AG04450 (cell line): ENCODE data around the gene KIDINS220. TPM values are rescaled to one million over a fixed set of nuclear protein-coding genes. Genes with fewer than 3 reads are reported as not detected.

ENCODE experiments used
- CTCF ChIA-PET: fragments of 300-600, 350-600 bp; formaldehyde crosslinking; extraction: SDS; loops from one replicate; lab custom pipeline; 2022; ENCODE audit warnings: antibody characterized with exemption, inconsistent platforms; lab: Charles Lee
- POLR2A ChIA-PET: fragments of 350-600 bp; formaldehyde crosslinking; extraction: SDS; loops from one replicate; lab custom pipeline; 2021; ENCODE audit warnings: antibody characterized with exemption, inconsistent platforms; lab: Yijun Ruan, JAX
- DNase-seq: peaks from one replicate; pipeline ENCODE4 v3.0.0-alpha.2; 2011; ENCODE audit warnings: low read depth, low spot score
- H3K27ac ChIP-seq: one replicate; pipeline ENCODE4 v1.5.1; 2012; ENCODE audit warnings: low read depth, low read length, control low read depth
- H3K27me3 ChIP-seq: one replicate; pipeline ENCODE4 v1.6.0; 2012; ENCODE audit warnings: low read length; ENCODE audit not compliant: control insufficient read depth, insufficient read depth
- H3K4me3 ChIP-seq: 2 replicates; pipeline ENCODE4 v1.5.1; 2011; ENCODE audit warnings: mild to moderate bottlenecking, low read depth, low read length, control low read depth
- H3K9me3 ChIP-seq: 2 replicates; pipeline ENCODE4 v1.5.1; 2012; ENCODE audit warnings: low read length; ENCODE audit not compliant: control insufficient read depth, insufficient read depth
- polyA plus RNA-seq: library from polyadenylated mRNA; depleted of rRNA; stranded (reverse); fragments of >200 nt; gene quantifications from 2 replicates; pipeline ENCODE4 v1.2.3, GENCODE V29; 2011
- TF ChIP-seq, protein P1 (sequence below): IDR thresholded peaks from 2 replicates; pipeline ENCODE4 v1.5.1; 2011; ENCODE audit warnings: low read depth, low read length, control low read depth, inconsistent platforms

KIDINS220 gene
- polyA plus RNA-seq, 1 experiment = 64.7 TPM

- TF ChIP-seq, protein P1, sequence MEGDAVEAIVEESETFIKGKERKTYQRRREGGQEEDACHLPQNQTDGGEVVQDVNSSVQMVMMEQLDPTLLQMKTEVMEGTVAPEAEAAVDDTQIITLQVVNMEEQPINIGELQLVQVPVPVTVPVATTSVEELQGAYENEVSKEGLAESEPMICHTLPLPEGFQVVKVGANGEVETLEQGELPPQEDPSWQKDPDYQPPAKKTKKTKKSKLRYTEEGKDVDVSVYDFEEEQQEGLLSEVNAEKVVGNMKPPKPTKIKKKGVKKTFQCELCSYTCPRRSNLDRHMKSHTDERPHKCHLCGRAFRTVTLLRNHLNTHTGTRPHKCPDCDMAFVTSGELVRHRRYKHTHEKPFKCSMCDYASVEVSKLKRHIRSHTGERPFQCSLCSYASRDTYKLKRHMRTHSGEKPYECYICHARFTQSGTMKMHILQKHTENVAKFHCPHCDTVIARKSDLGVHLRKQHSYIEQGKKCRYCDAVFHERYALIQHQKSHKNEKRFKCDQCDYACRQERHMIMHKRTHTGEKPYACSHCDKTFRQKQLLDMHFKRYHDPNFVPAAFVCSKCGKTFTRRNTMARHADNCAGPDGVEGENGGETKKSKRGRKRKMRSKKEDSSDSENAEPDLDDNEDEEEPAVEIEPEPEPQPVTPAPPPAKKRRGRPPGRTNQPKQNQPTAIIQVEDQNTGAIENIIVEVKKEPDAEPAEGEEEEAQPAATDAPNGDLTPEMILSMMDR = no peak
- DNase-seq = no peak
- CTCF ChIA-PET = interaction anchor here (1.1 to 1.8 kb wide), 2 partner anchors 67 to 1268 kb away, joined by 3 to 5 read pairs; no protein-coding TSS in a partner anchor
- H3K9me3 ChIP-seq = no peaks in the 10 kb centered on the region
- no peak overlapping the region for H3K27ac ChIP-seq
- no peaks in the 10 kb centered on the region for H3K27me3 ChIP-seq
- no peak overlapping the region for H3K4me3 ChIP-seq
- POLR2A ChIA-PET = no interaction called here
Measured at GRCh38 chr2:8694737-8695136, 142.7 kb downstream of the KIDINS220 start.

GRCh38 chr2:8693157-8693821 is 144.1 kb downstream of the KIDINS220 start:
- no peak for DNase-seq
- Histone ChIP-seq H3K4me3 (peak overlapping the region; percentile 29), H3K27me3 (no peaks in the 10 kb centered on the region), H3K9me3 (no peaks in the 10 kb centered on the region), H3K27ac (no peak overlapping the region)
- TF ChIP-seq, protein P1 = peak; percentile 68
- ChIA-PET POLR2A (interaction anchor here (1.4 kb wide), 1 partner anchor 11 kb away, joined by 3 read pairs; the partner anchor contains the start of gene ID2), CTCF (interaction anchor here (1.0 to 2.3 kb wide), 9 partner anchors 9 to 1260 kb away, joined by 3 to 18 read pairs (median 5); no protein-coding TSS in a partner anchor)

DNA sequence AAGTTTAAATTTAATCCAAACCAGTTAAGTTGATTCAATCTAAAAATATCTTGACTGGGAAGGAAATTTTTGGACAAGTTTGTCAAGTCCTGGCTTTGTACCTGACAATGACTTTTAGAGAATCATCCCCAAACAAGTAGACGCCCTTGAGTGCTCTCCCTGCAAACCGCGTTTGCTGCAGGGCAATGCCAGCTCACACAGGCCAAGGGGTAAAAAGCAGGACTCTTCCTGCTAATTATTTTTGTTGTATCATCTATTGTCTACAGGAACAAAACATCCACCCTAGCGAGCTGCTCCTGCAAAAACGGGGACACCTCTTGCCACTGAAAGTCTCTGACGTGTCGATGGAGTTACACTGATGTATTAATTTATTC is 144.6 kb downstream of the KIDINS220 start:
- DNase-seq = no peak
- TF ChIP-seq, protein P1 = no peak
- Histone ChIP-seq H3K27ac (no peak overlapping the region), H3K4me3 (no peak overlapping the region), H3K9me3 (no peaks in the 10 kb centered on the region), H3K27me3 (no peaks in the 10 kb centered on the region)
- ChIA-PET POLR2A (interaction anchor here (1.4 kb wide), 1 partner anchor 11 kb away, joined by 3 read pairs; the partner anchor contains the start of gene ID2), CTCF (interaction anchor here (1.0 to 2.3 kb wide), 11 partner anchors 10 to 1260 kb away, joined by 3 to 18 read pairs (median 4); no protein-coding TSS in a partner anchor)

GRCh38 chr2:8691859-8692437 is 145.5 kb downstream of the KIDINS220 start:
- CTCF ChIA-PET = interaction anchor here (1.0 to 2.3 kb wide), 6 partner anchors 10 to 297 kb away, joined by 3 to 18 read pairs (median 4); no protein-coding TSS in a partner anchor
- TF ChIP-seq, protein P1 = no peak
- POLR2A ChIA-PET = no interaction called here
- no peak for DNase-seq
- Histone ChIP-seq H3K4me3 (no peak overlapping the region), H3K9me3 (no peaks in the 10 kb centered on the region), H3K27ac (no peak overlapping the region), H3K27me3 (no peaks in the 10 kb centered on the region)
